Kidney (tissue), 14 donors: ENCODE results near the gene CDH13. TPM values are rescaled to one million over a fixed set of nuclear protein-coding genes. Genes with fewer than 3 reads are reported as not detected.

Experiments
- DNase-seq, 5 donors: peaks; one replicate each; pipeline ENCODE4 v3.0.0-alpha.2; 2013 to 2020
- FAIRE-seq: peaks from 2 replicates; lab custom pipeline; 2012; peaks lifted over from hg19 to GRCh38; lab: Jason Lieb, UNC
- H3K27ac ChIP-seq, 2 donors: one replicate each; pipeline ENCODE4 v1.7.0; 2013; ENCODE audit warnings: low read depth in 2 of 2, low read length in 2 of 2, inconsistent platforms in 1 of 2
- H3K27me3 ChIP-seq: one replicate; pipeline ENCODE4 v1.7.1; 2013; ENCODE audit warnings: low read length, inconsistent platforms; ENCODE audit not compliant: control insufficient read depth, insufficient read depth
- H3K36me3 ChIP-seq, 3 donors: one replicate each; pipeline versions ENCODE4 v1.7.0 to v1.7.1; 2013; ENCODE audit warnings: low read length in 3 of 3, control low read depth in 1 of 3, inconsistent platforms in 1 of 3; ENCODE audit not compliant: insufficient read depth in 3 of 3, control insufficient read depth in 2 of 3
- H3K4me1 ChIP-seq, 3 donors: one replicate each; pipeline versions ENCODE4 v1.7.0 to v1.7.1; 2013; ENCODE audit warnings: low read length in 3 of 3, inconsistent platforms in 1 of 3, low read depth in 1 of 3; ENCODE audit not compliant: control insufficient read depth in 2 of 3, insufficient read depth in 2 of 3
- H3K4me3 ChIP-seq, 3 donors: one replicate each; pipeline versions ENCODE4 v1.7.0 to v1.8.1; 2013; ENCODE audit warnings: low read length in 3 of 3, control low read depth in 1 of 3, inconsistent platforms in 1 of 3
- H3K9ac ChIP-seq, 3 donors: one replicate each; pipeline versions ENCODE4 v1.7.0 to v1.7.1; 2013; ENCODE audit warnings: low read length in 3 of 3, control low read depth in 1 of 3, inconsistent platforms in 1 of 3
- H3K9me3 ChIP-seq, 3 donors: one replicate each; pipeline versions ENCODE4 v1.7.0 to v1.7.1; 2013; ENCODE audit warnings: low read length in 3 of 3, control low read depth in 1 of 3, inconsistent platforms in 1 of 3; ENCODE audit not compliant: control insufficient read depth in 2 of 3, insufficient read depth in 1 of 3
- intact Hi-C: fragments of 100-400 bp; cut with DNase I; formaldehyde crosslinking; loops from one replicate; pipeline ENCODE4 v1.11.1; 2022
- polyA plus RNA-seq: library from polyadenylated mRNA; stranded (reverse); fragments of 350-450 nt; fragmentation: Illumina TruSeq; extraction: RNeasy Lipid Tissue Mini Kit (QIAGEN cat#74804); gene quantifications from one replicate; pipeline ENCODE4 v1.2.3, GENCODE V29; 2014; ENCODE audit warnings: low read depth, low replicate concordance; ENCODE audit not compliant: insufficient read depth
- total RNA-seq: library from RNA; stranded (reverse); fragmentation: NEBNext Ultra II Directional; extraction: Animal tissue kit (Norgen Biotek cat#: 25700); gene quantifications from one replicate; pipeline ENCODE4 v1.2.1, GENCODE V29; 2021
- TF ChIP-seq, protein P1 (sequence below): IDR thresholded peaks from 3 replicates; pipeline ENCODE4 v1.5.1; 2012; ENCODE audit warnings: mild to moderate bottlenecking, moderate library complexity, borderline replicate concordance; ENCODE audit not compliant: insufficient read depth; ENCODE audit errors: extremely low read depth
- donor health status: control.
- donor health status: control.
- donor health status: control.
- donor health status: control.
- donor health status: control.
- donor health status: DM: yes; HTN: yes; CAD: no.
- donor health status: Normal renal cell carcinoma (clear cell type).

CDH13 gene
- total and polyA plus RNA-seq, 2 donors from 2014 or later: 4.8 to 13.8 TPM

DNA sequence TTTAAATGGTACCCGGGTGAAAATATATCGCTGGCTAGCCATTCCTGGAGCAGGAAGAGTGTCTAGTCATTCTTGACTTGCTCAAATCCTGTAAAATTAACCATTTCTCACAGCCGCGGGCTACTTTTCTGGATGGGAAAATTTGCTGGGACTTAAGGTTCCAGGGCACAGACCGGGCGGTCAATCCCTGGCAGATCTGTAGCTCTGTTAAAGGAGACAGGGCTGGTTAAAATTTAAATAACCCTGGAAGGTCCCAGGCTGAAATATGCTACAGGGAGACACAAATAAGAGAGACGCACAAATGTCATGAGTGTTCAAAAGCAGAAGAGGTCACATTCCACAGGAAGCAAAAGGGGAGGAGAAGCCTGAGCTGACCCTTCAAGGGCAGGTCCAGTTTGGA is 951.4 kb downstream of the CDH13 start:
- intact Hi-C loops: no loop called here
- Histone ChIP-seq H3K4me3 (no peak overlapping the region), H3K27me3 (no peaks in the 10 kb centered on the region), H3K9me3 (no peaks in the 10 kb centered on the region), H3K4me1 (no peaks in the 10 kb centered on the region), H3K9ac (no peak overlapping the region), H3K36me3 (no peaks in the 10 kb centered on the region), H3K27ac (no peak overlapping the region)
- FAIRE-seq: no peak
- TF ChIP-seq, protein P1, sequence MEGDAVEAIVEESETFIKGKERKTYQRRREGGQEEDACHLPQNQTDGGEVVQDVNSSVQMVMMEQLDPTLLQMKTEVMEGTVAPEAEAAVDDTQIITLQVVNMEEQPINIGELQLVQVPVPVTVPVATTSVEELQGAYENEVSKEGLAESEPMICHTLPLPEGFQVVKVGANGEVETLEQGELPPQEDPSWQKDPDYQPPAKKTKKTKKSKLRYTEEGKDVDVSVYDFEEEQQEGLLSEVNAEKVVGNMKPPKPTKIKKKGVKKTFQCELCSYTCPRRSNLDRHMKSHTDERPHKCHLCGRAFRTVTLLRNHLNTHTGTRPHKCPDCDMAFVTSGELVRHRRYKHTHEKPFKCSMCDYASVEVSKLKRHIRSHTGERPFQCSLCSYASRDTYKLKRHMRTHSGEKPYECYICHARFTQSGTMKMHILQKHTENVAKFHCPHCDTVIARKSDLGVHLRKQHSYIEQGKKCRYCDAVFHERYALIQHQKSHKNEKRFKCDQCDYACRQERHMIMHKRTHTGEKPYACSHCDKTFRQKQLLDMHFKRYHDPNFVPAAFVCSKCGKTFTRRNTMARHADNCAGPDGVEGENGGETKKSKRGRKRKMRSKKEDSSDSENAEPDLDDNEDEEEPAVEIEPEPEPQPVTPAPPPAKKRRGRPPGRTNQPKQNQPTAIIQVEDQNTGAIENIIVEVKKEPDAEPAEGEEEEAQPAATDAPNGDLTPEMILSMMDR: no peak
- peak in 1 of 5 donors; percentile 4 for DNase-seq

DNA sequence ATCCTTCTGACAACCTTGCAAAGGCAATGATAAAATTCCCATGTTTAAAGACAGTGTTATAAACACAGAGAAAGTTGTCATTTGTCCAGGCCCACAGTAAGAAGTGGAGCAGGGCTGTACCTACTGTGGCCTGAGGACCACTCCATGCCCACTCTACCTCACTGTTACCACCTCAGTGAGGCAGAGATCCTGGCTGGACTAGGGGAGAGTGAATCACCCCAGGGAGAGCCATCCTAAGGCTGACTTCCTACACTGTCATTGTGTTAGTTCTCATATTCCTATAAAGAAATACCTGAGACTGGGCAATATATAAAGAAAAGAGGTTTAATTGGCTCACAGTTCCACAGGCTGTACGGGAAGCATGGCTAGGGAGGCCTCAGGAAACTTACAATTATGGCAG is 952.3 kb downstream of the CDH13 start:
- Histone ChIP-seq H3K4me3 (no peak overlapping the region), H3K9me3 (no peaks in the 10 kb centered on the region), H3K9ac (no peak overlapping the region), H3K27me3 (no peaks in the 10 kb centered on the region), H3K36me3 (no peaks in the 10 kb centered on the region), H3K27ac (no peak overlapping the region), H3K4me1 (no peaks in the 10 kb centered on the region)
- intact Hi-C loops: no loop called here
- FAIRE-seq: no peak
- no peak for DNase-seq
- TF ChIP-seq, protein P1: no peak

- no peak overlapping the region for H3K9ac ChIP-seq
- no peak overlapping the region for H3K4me3 ChIP-seq
- TF ChIP-seq, protein P1: no peak
- no peak overlapping the region for H3K27ac ChIP-seq
- no peaks in the 10 kb centered on the region for H3K9me3 ChIP-seq
- FAIRE-seq: no peak
- no peaks in the 10 kb centered on the region for H3K27me3 ChIP-seq
- DNase-seq: peak in 1 of 5 donors; percentile 17
- intact Hi-C loops: no loop called here
- H3K36me3 ChIP-seq: no peaks in the 10 kb centered on the region
- no peaks in the 10 kb centered on the region for H3K4me1 ChIP-seq
Measured at GRCh38 chr16:83579436-83579835, 952.7 kb downstream of the CDH13 start.

- DNase-seq (no peak), FAIRE-seq (no peak)
- no peaks in the 10 kb centered on the region for H3K27me3 ChIP-seq
- no peak overlapping the region for H3K27ac ChIP-seq
- TF ChIP-seq, protein P1: no peak
- H3K9ac ChIP-seq: no peak overlapping the region
- no peaks in the 10 kb centered on the region for H3K9me3 ChIP-seq
- H3K4me1 ChIP-seq: no peaks in the 10 kb centered on the region
- no peak overlapping the region for H3K4me3 ChIP-seq
- intact Hi-C loops: no loop called here
- H3K36me3 ChIP-seq: no peaks in the 10 kb centered on the region
Measured at GRCh38 chr16:83581082-83581481, 954.3 kb downstream of the CDH13 start.
